ENCODE data around the gene LMBRD1.

GRCh38 chr6:69817358-69817757 is 20.5 kb upstream of the LMBRD1 start:
- TF ChIP-seq NFIC (IDR thresholded peaks at IDR 0.05; ENCODE audit: borderline replicate concordance) (no peak), POLR2AphosphoS5 (IDR thresholded peaks at IDR 0.05; ENCODE audit: low read depth, low read length) (no peak), NRF1 (IDR thresholded peaks at IDR 0.05; ENCODE audit: low read depth, low read length) (no peak), GABPA (IDR thresholded peaks at IDR 0.05; ENCODE audit: low read depth) (no peak), FOXJ3 (CRISPR knock-in tag; IDR thresholded peaks at IDR 0.05) (no peak), MEF2A (IDR thresholded peaks at IDR 0.05; ENCODE audit: borderline replicate concordance, low read depth) (no peak), MAX (IDR thresholded peaks at IDR 0.05; ENCODE audit: low read depth) (no peak), REST (IDR thresholded peaks at IDR 0.05; ENCODE audit: low read depth, low read length) (no peak), EP300 (IDR thresholded peaks at IDR 0.05; ENCODE audit: borderline replicate concordance in 1 of 2, low read depth in 1 of 2, low read length in 1 of 2) (no peak), EZH2phosphoT487 (IDR thresholded peaks at IDR 0.05; ENCODE audit: borderline replicate concordance, low read depth) (no peak)
- TF ChIP-seq, protein P1, sequence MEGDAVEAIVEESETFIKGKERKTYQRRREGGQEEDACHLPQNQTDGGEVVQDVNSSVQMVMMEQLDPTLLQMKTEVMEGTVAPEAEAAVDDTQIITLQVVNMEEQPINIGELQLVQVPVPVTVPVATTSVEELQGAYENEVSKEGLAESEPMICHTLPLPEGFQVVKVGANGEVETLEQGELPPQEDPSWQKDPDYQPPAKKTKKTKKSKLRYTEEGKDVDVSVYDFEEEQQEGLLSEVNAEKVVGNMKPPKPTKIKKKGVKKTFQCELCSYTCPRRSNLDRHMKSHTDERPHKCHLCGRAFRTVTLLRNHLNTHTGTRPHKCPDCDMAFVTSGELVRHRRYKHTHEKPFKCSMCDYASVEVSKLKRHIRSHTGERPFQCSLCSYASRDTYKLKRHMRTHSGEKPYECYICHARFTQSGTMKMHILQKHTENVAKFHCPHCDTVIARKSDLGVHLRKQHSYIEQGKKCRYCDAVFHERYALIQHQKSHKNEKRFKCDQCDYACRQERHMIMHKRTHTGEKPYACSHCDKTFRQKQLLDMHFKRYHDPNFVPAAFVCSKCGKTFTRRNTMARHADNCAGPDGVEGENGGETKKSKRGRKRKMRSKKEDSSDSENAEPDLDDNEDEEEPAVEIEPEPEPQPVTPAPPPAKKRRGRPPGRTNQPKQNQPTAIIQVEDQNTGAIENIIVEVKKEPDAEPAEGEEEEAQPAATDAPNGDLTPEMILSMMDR (IDR thresholded peaks at IDR 0.05) = no peak
- TF ChIP-seq, protein P2, sequence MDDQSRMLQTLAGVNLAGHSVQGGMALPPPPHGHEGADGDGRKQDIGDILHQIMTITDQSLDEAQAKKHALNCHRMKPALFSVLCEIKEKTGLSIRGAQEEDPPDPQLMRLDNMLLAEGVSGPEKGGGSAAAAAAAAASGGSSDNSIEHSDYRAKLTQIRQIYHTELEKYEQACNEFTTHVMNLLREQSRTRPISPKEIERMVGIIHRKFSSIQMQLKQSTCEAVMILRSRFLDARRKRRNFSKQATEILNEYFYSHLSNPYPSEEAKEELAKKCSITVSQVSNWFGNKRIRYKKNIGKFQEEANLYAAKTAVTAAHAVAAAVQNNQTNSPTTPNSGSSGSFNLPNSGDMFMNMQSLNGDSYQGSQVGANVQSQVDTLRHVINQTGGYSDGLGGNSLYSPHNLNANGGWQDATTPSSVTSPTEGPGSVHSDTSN (IDR thresholded peaks at IDR 0.05) = no peak
